Ureter (tissue), 1 donor: Measurements from ENCODE around the gene CDH1. TPM values are rescaled to one million over a fixed set of nuclear protein-coding genes. Genes with fewer than 3 reads are reported as not detected.
"Not testable (repeated sequence)": the region's sequence is repeated elsewhere in the genome, so short reads cannot be mapped to it uniquely, and the experiment has no call there.

Experiments
- DNase-seq: peaks from one replicate; pipeline ENCODE4 v3.0.0-alpha.2; 2020; ENCODE audit warnings: low spot score
- total RNA-seq: library from RNA; stranded (reverse); gene quantifications from one replicate; pipeline ENCODE4 v1.2.4, GENCODE V29; 2023
- donor health status: DM: yes; HTN: yes; CAD: no.

The CDH1 gene
- 428 TPM for total RNA-seq

GRCh38 chr16:68737046-68737729 is at the start of gene CDH1:
TSS of gene CDH1 (plus strand) at chr16:68737292. CDS start at chr16:68737416, 124 bp downstream.
- peak; percentile 89 for DNase-seq

GRCh38 chr16:68689921-68690320 is 47.2 kb upstream of the CDH1 start:
- DNase-seq: no peak

GRCh38 chr16:68695575-68695974 is 41.5 kb upstream of the CDH1 start:
- no peak for DNase-seq

- no peak for DNase-seq
Measured at GRCh38 chr16:68696514-68696913, 40.6 kb upstream of the CDH1 start.

- DNase-seq: no peak
Measured at GRCh38 chr16:68698091-68698490, 39.0 kb upstream of the CDH1 start.

GRCh38 chr16:68700120-68700519 is 37.0 kb upstream of the CDH1 start:
- DNase-seq: no peak

- no peak for DNase-seq
Measured at GRCh38 chr16:68700831-68701230, 36.3 kb upstream of the CDH1 start.

- peak; percentile 82 for DNase-seq
Measured at GRCh38 chr16:68704232-68704867, 32.7 kb upstream of the CDH1 start.

- DNase-seq: peak; percentile 76
Measured at GRCh38 chr16:68707340-68708152, 29.5 kb upstream of the CDH1 start.

- no peak for DNase-seq
Measured at GRCh38 chr16:68710211-68710610, 26.9 kb upstream of the CDH1 start.

- no peak for DNase-seq
Measured at GRCh38 chr16:68711421-68712139, 25.5 kb upstream of the CDH1 start.

- no peak for DNase-seq
Measured at GRCh38 chr16:68713361-68713760, 23.7 kb upstream of the CDH1 start.

GRCh38 chr16:68715471-68715870 is 21.6 kb upstream of the CDH1 start:
- DNase-seq: no peak

- DNase-seq: not testable (repeated sequence)
Measured at GRCh38 chr16:68716516-68716915, 20.6 kb upstream of the CDH1 start.

GRCh38 chr16:68717684-68718083 is 19.4 kb upstream of the CDH1 start:
- DNase-seq: no peak

- no peak for DNase-seq
Measured at GRCh38 chr16:68718590-68718989, 18.5 kb upstream of the CDH1 start.

- no peak for DNase-seq
Measured at GRCh38 chr16:68719993-68720489, 17.1 kb upstream of the CDH1 start.

GRCh38 chr16:68722119-68723024 is 14.7 kb upstream of the CDH1 start:
- DNase-seq: no peak

- DNase-seq: no peak
Measured at GRCh38 chr16:68724797-68725196, 12.3 kb upstream of the CDH1 start.

GRCh38 chr16:68728523-68728922 is 8.6 kb upstream of the CDH1 start:
- no peak for DNase-seq

- no peak for DNase-seq
Measured at GRCh38 chr16:68731637-68732036, 5.5 kb upstream of the CDH1 start.
